ENCODE results near the gene EHBP1.

The EHBP1 gene

DNA sequence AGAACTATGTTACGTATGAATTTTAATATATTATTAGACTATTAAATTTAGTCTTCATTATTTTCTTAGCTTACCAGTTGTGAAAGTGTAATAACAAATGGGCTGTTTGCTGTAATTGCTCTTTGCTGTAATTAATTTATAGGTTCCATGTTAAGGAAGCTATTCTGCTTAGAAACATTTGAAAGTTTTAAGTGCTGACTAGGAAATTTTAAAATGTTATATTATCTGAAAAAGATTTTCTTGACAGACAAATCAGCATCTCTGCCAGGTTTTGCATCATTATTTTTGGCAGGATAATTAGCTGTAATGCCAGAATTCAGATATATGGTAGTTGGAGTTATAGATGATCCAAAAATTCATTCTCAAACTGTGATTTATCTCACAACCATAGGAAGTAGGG, 387.3 kb downstream of the EHBP1 start:
- DNase-seq: no peak

DNA sequence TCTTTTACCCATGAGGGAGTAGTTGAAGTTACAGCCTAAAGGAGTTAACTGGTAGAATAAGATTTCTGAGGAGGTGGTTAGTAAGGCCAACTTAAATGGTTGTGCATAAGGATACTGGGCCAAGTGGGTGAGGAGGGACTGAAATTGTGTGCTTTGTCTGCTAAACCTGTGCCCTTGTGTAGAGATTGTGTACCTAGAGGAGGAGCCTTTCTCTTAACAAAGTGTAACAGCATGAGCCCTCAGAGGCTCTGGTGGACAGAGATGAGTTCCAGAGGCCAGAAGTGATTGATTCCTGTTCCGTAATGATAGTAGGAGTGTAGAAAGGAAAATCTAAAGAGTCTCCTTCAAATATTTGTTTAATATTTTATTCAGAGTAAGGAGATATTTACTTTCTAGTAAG, 388.0 kb downstream of the EHBP1 start:
- DNase-seq: no peak
